A549 treated with ZK216348 at 1 μM for 4 hours (cell line): ENCODE measurements around the gene PRR7. TPM values are rescaled to one million over a fixed set of nuclear protein-coding genes. Genes with fewer than 3 reads are reported as not detected.

Experiments
- total RNA-seq: library from RNA; stranded (reverse); fragments of 200-300 nt; extraction: Qiagen RNA extraction; gene quantifications from 5 replicates; pipeline ENCODE4 v1.2.3, GENCODE V29; 2022; ENCODE audit warnings: low read depth

Gene PRR7, protein sequence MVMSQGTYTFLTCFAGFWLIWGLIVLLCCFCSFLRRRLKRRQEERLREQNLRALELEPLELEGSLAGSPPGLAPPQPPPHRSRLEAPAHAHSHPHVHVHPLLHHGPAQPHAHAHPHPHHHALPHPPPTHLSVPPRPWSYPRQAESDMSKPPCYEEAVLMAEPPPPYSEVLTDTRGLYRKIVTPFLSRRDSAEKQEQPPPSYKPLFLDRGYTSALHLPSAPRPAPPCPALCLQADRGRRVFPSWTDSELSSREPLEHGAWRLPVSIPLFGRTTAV
- 12.4 to 41.6 TPM (median 34.4 TPM) in 5 replicates for total RNA-seq

DNA sequence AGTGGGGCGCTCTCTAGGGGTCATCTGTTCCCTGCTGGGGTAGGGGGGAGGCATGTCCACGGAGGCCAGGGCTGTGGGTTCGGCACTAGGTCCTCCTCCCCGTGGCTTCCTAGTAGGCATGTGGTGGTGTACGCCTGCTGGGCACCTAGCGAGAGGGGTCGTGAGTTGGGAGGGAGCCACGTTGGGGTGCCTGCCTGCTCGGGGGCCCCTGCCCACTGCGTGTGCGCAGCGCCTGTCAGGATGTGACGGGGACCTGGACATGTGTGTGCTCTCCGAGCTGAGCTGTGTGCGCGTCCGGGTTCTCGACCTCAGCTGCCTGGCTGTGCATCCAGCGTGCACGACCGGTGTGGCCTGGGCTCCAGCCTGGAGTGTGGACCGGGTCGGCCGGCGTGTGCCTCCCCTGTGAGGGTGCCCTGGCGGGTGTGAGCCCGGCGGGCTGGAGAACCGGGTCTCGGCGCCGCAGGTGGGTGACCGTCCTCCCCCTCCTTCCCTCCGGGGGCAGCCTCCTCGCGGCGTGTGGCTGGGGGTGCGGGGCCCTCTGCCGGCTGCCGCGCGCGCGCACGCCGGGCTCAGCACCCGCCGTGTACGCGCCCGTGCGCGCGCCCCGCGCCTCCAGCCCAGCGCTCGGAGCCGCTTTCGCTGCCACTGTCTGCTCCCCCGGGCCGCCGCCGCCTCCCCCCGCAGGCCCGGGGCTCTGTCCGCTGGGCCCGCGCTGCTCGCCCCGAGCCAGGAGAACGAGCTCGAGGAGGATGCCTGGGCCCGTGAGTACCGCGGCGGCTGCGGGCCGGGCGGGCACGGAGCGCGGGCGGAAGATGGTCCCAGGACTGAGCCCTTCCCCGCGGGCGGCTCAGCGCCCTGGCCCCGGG is at the start of gene PRR7:
Gene PRR7 (plus strand): TSS at position 615 of the 866 bp plus-strand sequence. CDS start 8,254 bp downstream, outside the sequence.

GRCh38 chr5:177399997-177400868 is 46.4 kb upstream of the PRR7 start, which contains the start of gene PFN3:
TSS of gene PFN3 (minus strand) at chr5:177400661. CDS start at chr5:177400576, 85 bp downstream.

GRCh38 chr5:177409043-177409801 is 37.4 kb upstream of the PRR7 start, which contains the start of gene F12:
TSS of gene F12 (minus strand) at chr5:177409564. CDS start at chr5:177409527, 37 bp downstream.

DNA sequence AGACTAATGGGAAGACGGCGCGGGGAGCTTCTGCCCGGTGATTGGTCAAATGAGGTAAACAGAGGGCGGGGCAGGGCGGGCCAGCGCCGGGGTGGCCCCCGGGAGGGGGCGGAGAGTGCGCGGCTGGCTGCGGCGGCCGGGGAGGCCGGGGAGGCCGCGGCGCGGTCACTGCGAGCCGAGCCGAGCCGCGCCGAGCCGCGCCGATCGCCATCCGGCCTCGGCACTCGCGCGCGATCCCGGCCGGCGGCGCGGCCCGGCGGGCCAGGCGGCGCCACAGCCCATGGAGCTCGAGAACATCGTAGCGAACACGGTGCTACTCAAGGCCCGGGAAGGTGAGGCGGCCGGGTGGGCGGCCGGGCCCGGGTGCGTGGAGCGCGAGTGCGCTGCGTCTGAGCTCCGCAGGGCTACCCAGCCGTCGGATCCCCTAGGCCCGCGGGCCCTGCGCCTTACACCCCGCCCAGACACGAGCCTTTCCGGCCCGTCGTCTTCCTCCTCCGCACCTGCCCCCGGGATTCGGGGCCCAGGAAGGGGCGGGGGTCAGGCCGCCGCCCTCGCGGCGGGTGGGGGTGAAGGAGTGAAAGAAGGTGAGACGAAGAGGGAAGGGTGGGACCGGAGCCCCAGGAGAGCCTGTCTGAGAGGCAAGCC is 19.9 kb upstream of the PRR7 start, which contains the start of gene GRK6:
Gene GRK6 (plus strand): TSS at position 111 of the 645 bp plus-strand sequence. CDS start 170 bp downstream, at position 281.

GRCh38 chr5:177473443-177474001 is 26.9 kb downstream of the PRR7 start, which contains the start of gene DBN1:
TSS of gene DBN1 (minus strand) at chr5:177473634. CDS start at chr5:177473521, 113 bp downstream.

GRCh38 chr5:177497292-177498012 is 50.8 kb downstream of the PRR7 start, which contains the start of gene PDLIM7:
TSS of gene PDLIM7 (minus strand) at chr5:177497604. CDS start at chr5:177496512, 1,092 bp downstream.

Other genes with a start within 250 kb of the PRR7 start
- gene RAB24, start 143.1 kb upstream of the PRR7 start, total RNA-seq, result 17.8 to 29.4 TPM (median 27.5 TPM) in 5 replicates
- 252 to 395 TPM (median 363 TPM) in 5 replicates for gene PRELID1, start 143.0 kb upstream of the PRR7 start, total RNA-seq
- gene MXD3, start 134.9 kb upstream of the PRR7 start, total RNA-seq, result 9.4 to 21.9 TPM (median 17.1 TPM) in 5 replicates
- 160 to 242 TPM (median 196 TPM) in 5 replicates for gene LMAN2, start 95.1 kb upstream of the PRR7 start, total RNA-seq
- 4.3 to 6.5 TPM (median 5.0 TPM) in 5 replicates for gene RGS14, start 88.9 kb upstream of the PRR7 start, total RNA-seq
- gene SLC34A1, start 62.4 kb upstream of the PRR7 start, total RNA-seq, result not detected in 5 replicates
- not detected in 5 replicates for gene PFN3, start 46.2 kb upstream of the PRR7 start, total RNA-seq
- gene F12, start 37.2 kb upstream of the PRR7 start, total RNA-seq, result 11.6 to 25.9 TPM (median 23.8 TPM) in 5 replicates
- gene GRK6, start 20.1 kb upstream of the PRR7 start, total RNA-seq, result 19.0 to 28.3 TPM (median 25.2 TPM) in 5 replicates
- gene DBN1, start 26.8 kb downstream of the PRR7 start, total RNA-seq, result 44.4 to 81.4 TPM (median 67.6 TPM) in 5 replicates
- 65.0 to 100 TPM (median 76.8 TPM) in 5 replicates for gene PDLIM7, start 50.8 kb downstream of the PRR7 start, total RNA-seq
- gene DOK3, start 63.0 kb downstream of the PRR7 start, total RNA-seq, result 1.6 to 5.5 TPM (median 4.2 TPM) in 5 replicates
- gene DDX41, start 70.1 kb downstream of the PRR7 start, total RNA-seq, result 89.5 to 135 TPM (median 113 TPM) in 5 replicates
- 16.2 to 38.0 TPM (median 33.9 TPM) in 5 replicates for gene FAM193B, start 107.7 kb downstream of the PRR7 start, total RNA-seq
- 267 to 288 TPM (median 273 TPM) in 5 replicates for gene TMED9, start 145.4 kb downstream of the PRR7 start, total RNA-seq
- 11.6 to 29.9 TPM (median 27.6 TPM) in 5 replicates for gene B4GALT7, start 153.3 kb downstream of the PRR7 start, total RNA-seq